HG03342 (cell line): Measurements from ENCODE around the gene ANO9.

Experiments used
- ATAC-seq: cut with Tn5 transposase; IDR thresholded peaks from one replicate; pipeline ENCODE4 v1.9.1; 2021; ENCODE audit warnings: mild to moderate bottlenecking, moderate library complexity; ENCODE audit not compliant: unreplicated experiment

ANO9 gene, protein sequence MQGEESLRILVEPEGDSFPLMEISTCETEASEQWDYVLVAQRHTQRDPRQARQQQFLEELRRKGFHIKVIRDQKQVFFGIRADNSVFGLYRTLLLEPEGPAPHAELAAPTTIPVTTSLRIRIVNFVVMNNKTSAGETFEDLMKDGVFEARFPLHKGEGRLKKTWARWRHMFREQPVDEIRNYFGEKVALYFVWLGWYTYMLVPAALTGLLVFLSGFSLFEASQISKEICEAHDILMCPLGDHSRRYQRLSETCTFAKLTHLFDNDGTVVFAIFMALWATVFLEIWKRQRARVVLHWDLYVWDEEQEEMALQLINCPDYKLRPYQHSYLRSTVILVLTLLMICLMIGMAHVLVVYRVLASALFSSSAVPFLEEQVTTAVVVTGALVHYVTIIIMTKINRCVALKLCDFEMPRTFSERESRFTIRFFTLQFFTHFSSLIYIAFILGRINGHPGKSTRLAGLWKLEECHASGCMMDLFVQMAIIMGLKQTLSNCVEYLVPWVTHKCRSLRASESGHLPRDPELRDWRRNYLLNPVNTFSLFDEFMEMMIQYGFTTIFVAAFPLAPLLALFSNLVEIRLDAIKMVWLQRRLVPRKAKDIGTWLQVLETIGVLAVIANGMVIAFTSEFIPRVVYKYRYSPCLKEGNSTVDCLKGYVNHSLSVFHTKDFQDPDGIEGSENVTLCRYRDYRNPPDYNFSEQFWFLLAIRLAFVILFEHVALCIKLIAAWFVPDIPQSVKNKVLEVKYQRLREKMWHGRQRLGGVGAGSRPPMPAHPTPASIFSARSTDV

DNA sequence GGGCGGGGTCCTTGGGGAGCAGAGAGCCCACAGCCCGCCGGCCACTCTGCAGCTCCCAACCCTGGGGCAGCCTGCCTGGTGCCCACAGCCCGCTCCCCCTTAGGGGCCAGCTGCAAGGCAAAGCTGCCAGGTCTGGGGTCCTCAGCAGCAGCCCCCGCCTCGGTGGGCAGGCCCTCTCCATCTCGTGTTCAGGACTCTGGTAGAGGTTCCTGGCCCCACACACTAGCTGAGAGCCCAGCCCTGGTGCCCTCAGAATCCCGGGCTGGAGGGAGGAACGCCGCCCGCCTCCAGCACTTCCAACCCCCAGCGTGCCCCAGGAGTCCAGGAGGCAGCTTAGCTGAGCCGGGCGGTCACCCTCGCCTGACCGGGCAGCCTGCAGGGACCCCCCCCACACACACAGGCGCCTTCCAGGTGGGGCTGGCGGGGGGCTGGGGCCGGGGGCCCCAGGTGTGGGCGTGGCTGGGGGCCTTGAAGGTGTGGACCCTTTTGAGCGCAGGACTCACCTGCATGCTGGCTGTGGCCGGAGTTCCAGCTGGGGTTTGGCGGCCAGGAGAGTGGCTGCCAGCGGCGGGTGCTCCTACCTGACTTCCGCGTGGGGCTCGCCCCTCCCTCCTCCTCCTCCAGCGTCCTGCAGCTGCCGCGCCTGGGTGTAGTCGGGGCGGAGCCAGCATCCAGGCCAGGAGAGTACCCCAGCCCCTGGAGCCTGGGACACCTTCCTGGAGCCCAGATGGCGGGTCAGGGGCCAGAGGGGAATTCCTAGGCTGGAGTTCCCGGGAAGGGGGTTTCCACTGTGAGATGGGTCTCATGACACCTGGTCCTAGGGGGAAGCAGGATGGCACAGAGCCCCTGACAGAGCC, at the start of gene ANO9:
Gene ANO9, minus strand, starts transcription at position 594 of the 857 bp plus-strand sequence. Its CDS starts 85 bp downstream, at position 509.
- peak; percentile 62 for ATAC-seq

DNA sequence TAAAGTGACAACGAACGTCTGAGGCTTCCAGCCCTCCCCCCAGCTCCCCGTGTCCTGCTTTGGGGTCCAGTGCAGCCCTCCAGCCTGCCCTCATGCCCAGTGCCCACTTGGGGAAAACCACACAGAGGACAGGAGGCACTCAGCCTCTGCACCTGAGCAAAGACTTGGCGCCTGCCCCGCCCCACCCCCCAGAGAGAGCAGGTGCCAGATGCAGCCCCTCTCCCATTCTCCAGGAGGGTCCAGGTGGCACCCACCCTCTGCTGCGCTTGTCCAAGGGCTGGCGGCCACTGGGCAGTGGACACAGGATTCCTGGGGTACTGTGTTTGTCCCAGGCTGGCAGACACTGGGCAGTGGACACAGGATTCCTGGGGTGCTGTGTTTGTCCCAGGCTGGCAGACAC, 49.5 kb upstream of the ANO9 start:
- no peak for ATAC-seq

DNA sequence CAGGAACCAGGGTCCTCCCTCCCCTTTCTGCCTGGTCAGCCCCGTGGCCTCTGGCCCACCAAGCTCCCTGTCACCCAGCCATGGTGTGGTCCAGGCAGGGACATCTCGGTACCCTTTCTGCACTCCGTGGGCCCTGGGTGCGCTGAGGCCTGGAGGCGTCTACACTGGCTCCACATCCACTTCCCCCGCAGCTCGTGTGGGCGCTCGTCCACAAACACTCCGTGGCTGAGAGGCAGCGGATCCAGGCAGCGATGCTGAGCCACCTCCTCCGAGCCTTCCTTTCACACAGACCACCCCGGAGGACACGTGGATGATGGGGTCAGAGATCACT, 49.1 kb upstream of the ANO9 start:
- no peak for ATAC-seq

DNA sequence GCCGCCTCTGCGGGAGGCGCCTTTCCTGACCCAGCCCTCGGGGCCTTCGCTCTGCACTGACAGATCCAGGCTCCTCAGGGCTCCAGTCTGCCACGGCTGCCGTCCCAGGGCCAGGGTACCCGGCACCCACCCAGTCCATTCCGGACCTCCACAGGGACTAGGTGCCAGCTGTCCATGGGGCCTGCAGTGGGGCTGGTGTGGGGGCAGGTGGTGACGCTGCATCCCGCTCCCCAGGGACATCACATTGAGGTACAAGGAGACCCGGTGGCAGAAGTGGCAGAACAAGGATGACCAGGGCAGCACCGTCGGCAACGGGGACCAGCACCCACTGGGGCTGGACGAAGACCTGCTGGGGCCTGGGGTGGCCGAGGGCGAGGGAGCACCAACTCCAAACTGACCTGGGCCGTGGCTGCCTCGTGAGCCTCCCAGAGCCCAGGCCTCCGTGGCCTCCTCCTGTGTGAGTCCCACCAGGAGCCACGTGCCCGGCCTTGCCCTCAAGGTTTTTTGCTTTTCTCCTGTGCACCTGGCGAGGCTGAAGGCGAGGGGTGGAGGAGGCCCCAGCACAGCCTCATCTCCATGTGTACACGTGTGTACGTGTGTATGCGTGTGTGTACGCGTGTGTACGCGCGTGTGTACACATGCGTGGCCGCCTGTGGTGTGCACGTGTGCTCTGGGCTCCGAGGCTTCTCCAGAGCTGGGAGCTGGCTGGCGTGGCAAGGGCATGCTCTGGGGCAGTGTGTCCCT, 48.5 kb upstream of the ANO9 start:
- no peak for ATAC-seq

DNA sequence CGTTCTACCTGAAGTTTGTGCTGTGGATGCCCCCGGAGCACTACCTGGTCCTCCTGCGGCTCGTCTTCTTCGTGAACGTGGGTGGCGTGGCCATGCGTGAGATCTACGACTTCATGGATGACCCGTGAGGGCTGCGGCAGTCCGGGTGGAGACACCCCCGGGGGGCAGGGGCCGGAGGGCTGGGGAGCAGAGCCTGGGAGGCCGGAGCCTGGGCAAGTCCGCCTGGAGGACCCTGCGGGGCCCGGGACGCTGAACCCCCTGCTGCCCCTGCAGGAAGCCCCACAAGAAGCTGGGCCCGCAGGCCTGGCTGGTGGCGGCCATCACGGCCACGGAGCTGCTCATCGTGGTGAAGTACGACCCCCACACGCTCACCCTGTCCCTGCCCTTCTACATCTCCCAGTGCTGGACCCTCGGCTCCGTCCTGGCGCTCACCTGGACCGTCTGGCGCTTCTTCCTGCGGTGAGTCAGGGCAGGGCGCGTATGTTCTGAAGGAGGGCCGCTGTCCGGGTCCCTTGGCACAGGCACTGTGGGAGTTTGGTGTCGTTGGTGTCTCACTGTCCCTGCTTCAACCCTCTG, 47.9 kb upstream of the ANO9 start:
- no peak for ATAC-seq

DNA sequence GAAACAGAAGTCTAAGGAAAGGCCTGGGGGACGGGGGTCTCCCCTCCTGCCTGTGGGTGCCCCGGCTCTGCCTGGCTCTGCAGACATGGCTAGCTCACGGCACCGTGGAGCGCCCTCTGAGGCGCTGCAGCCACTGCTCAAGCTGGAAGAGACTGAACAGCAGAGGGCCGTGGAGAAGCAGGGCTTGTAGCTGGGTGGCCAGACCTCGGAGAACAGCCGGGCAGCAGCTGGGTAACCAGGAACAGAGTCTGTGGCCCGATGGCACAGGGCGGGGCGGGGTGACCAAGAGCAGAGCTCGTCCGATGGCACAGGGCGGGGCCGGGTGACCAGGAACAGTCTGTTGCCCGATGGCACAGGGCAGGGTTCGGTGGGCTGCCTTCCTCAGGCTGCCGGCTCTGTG, 47.2 kb upstream of the ANO9 start:
- no peak for ATAC-seq

DNA sequence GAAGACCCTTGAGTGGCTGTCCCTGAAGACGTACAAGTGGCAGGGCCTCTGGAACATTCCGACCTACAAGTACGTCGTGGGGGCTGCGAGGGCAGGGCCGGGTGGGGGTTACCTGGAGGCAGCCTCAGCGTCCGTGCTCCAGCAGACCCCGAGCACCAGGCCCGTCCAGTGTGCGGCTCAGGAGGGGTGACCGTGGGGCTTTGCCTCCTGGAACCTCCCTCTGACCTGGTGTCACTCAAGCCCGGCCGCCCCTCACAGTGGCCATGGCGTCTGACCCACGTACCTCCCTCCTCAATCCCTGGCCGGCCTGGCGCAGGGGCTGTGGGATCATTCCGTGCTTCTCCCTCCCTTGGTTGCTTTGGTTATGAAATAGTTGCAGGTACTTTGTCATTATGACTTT, 46.8 kb upstream of the ANO9 start:
- ATAC-seq, result no peak

DNA sequence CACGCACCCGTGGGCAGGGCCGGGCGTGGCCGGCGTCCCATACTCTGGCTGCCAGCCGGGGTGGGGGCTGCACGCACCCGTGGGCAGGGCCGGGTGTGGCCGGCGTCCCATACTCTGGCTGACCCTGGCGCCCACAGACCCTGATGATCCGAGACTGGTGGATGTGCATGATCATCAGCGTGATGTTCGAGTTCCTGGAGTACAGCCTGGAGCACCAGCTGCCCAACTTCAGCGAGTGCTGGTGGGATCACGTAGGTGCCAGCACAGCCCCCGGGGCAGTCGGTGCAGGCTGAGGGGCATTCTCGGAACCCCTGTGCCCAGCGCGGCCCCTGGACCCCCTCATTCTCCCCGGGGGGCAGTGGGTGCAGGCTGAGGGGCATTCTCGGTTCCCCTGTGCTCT, 46.3 kb upstream of the ANO9 start:
- ATAC-seq, result no peak

DNA sequence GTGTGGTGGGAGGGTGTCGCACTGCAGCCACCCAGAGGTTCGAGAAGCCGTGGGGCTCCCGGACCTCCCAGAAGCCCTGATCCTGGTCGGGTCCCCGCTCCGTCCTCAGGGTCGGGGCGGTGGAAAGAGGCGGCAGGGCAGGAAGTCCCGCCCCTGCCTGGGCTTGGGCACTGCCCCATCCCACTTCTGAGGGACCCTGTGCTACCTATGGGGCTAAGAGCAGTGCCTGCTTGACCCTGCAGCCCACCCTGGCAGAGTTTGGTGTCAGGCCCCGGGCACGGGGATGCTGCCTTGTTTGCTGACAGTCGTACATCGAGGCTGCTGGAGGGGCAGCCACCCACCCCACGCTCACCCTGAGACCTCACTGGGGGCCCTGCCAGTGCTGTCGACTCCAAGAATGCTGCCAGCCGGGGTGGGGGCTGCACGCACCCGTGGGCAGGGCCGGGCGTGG, 45.8 kb upstream of the ANO9 start:
- ATAC-seq, result no peak

DNA sequence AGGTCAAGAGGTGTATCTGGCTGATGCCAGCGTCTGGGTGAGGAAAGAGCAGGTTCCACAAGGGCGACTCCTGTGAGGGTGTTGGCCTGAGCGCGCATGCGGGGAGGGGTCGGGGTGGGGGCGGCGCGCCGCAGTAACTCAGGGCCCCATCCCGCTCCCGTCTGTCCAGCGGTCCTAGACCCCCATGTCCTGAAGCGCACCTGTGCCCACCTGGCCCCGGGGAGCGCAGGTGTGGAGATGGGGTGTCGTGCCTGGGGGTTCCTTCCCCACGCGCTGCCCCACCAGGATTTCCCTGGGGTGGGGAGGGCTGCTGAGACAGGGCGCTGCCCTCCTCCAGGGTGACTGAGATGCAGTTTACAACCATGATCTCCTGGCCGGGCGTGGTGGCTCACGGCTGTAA, 44.4 kb upstream of the ANO9 start:
- no peak for ATAC-seq

DNA sequence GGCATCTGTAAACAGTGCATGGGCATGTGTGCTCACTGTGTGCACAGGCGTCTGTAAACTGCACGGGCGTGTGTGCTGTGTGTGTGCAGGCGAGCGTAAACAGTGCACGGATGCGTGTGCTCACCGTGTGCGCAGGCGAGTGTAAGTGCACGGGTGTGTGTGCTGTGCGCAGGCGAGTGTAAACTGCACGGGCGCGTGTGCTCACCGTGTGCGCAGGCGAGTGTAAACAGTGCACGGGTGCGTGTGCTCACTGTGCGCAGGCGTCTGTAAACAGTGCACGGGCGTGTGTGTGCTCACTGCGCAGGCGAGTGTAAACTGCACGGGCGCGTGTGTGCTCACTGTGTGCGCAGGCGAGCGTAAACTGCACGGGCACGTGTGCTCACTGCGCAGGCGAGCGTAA, 42.8 kb upstream of the ANO9 start:
- ATAC-seq, result no peak

DNA sequence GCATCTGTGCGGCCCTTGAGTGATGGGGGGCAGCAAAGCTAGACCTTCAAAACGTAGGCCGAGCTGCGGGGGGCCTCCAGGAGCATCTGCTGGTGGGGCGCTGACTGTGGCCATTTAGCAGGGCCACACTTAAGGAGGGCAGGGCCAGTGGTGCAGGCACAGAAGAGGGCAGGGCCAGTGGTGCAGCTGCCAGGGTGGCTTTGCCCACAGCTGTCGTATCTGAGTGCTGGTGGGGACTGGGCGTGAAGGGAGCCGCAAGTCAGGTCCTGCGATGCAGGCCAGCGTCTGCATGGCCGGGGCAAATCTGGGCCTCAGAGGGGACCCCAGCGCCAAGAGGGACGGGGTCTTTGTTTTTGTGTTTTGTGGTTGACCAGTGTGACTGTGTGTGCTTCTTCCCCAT, 37.5 kb upstream of the ANO9 start:
- ATAC-seq, result no peak

DNA sequence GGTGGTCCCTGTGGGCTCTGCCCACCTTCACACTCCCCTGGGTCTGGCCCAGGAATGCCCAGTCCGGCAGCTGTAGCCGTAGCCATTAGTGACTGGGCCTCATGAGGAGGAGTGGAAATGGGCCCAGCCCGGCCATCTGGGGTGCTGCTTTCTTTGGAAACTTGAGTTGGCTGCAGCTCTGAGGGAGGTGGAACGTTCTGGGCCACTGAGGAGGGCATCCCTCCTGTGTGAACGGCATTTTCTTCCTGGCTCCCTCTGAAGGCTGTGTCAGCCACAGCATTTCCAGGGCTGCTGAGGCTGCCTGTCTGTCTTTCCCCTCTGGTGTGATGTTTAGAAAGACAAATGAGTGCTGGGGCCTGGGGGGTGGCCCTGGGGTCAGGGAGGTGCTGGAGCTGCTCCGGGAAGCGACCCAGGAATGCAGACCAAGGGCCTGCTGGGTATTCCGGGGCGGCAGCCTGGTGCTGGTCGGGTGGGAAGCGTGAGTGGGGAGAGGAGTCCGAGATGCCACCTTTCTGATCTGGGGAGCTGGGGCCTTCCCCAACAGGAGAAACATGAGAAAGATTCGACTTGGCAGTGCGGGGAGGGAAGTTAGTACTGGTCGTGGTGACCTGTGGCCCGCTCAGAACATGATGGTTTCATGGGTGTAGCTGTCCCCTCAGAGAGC, 35.4 kb upstream of the ANO9 start:
- no peak for ATAC-seq

DNA sequence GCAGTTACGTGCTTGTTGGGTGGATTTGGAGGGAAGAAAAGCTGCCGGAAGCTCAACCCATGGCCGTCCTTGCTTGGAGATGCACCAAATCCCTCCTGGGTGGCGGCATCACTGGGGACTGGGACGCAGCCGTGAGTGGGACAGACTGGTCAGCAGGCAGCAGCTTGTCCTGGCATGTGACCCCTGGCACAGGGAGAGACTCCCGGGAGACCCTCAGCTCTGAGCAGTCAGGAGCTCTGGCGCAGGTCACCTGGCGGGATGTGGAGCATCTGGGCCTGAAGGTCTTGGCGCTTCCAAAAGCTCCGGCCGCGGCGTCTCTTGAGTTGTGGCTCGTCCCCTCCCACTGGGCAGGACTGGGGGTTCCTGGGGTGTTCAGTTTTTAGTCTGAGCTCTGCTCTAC, 34.6 kb upstream of the ANO9 start:
- no peak for ATAC-seq

DNA sequence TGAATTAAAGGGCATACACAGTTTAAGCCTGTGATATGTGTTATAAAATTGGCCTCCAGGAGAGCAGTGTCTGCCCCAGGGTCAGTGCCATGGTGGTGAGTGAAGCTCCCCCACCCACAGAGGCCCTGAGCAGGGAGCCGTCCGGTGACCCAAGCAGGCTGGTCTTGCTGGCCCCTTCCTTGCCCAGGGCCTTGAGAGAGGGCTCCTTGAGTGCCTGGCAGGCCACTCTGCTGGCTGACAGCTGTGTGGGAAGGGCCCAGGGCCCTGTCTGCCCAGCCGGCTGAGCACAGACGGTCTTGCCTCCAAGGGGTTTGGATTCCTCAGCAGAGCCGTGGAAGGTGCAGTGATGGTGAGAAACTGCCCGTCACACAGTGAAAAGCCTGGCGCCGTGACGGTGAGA, 34.1 kb upstream of the ANO9 start:
- ATAC-seq, result no peak

DNA sequence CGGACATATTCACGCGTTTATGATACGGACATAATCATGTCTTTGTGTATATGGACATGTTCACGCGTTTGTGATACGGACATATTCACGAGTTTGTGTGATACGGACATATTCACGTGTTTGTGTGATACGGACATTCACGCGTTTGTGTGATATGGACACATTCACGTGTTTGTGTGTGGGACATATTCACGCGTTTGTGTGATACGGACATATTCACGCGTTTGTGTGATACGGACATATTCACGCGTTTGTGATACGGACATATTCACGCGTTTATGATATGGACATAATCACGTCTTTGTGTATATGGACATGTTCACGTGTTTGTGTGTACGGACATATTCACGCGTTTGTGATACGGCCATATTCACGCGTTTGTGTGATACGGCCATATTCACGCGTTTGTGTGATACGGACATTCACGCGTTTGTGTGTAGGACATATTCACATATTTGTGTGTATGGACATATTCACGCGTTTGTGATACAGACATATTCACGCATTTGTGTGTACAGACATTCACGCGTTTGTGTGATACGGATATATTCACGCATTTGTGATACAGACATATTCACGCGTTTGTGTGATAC, 33.2 kb upstream of the ANO9 start:
- ATAC-seq, result no peak

DNA sequence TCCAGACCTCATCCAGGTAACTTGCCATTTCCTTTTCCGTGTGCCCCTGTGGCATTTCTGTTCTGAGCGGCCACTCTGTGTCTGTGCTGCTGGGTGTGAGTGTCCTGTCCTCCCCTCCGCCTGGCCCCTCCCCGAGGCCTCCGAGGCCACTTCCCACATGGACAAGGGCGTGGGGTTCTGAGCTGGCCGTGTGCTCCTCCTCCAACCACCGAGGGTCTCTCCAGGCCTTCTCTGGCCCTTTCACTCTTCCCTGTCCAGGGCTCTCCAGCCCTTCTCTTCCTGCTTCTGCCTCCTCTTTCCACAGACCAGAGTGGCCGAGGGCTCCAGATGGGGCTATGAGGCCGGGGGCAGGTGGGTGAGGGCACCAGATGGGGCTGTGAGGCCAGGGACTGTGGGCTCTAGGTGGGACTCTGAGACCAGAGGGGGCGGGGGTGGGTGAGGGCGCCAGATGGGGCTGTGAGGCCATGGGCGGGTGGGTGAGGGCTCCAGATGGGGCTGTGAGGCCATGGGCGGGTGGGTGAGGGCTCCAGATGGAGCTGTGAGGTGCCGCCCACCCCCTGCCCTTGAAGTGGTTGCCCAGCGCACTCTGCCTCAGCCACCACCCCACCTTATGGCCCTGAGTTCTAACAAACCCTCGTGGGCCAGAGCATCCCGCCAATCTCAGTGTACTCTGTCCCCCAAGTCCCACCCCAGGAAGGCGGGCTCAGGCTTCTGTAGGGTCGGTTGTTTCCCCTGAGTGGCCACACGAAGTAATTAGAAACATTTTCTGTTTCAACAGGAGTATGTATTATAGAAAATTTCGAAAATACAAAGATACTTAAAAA, 32.4 kb upstream of the ANO9 start:
- no peak for ATAC-seq

DNA sequence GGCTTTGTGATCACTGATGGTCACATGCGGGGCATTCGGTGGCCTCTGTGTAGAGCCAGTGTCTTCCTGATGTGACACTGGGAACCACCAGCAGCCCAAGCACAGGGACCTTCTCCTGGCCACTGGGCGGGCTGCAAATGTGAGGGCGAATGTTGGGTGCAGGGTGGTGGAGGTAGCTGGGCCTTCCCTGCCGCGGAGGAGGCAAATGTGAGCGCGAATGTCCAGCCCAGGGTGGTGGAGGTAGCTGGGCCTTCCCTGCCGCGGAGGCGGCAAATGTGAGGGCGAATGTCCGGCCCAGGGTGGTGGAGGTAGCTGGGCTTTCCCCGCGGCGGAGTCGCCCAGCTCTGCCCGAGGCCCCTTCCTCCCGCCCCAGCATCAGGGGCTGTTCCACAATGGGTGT, 31.6 kb upstream of the ANO9 start:
- no peak for ATAC-seq

DNA sequence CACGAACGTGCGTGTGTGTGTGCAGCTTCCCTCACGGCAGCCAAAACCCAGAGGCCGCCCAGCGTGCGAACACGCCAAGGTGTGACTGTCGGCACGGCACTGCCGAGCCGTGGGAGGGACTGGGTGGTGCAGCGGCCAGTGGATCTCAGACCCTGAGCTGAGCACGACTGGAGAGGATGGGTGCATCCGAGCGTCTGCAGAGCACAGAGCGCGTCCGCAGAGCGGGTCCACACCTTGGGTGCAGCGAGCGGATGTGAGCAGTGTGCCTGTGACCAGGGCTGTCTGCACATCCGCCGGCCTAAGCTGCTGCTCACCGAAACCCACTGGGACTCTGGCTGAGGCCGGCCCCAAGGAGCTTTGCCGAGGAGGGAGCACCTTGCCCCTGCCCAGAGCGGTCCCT, 31.0 kb upstream of the ANO9 start:
- ATAC-seq, result no peak
